B cell (primary cell): Measurements from ENCODE around the gene LGALS4. TPM values are rescaled to one million over a fixed set of nuclear protein-coding genes. Genes with fewer than 3 reads are reported as not detected.
A peak's percentile ranks its signal among the peaks of the same experiment; 100 is the strongest.

Experiments used
- ATAC-seq: fragments of 200-7000 bp; cut with Tn5 transposase; one replicate; pipeline ENCODE4 v1.10.0; 2021; ENCODE audit warnings: low read depth, mild to moderate bottlenecking, moderate number of reproducible peaks, moderate library complexity
- CTCF ChIA-PET: fragments of 350-600 bp; sonication (Branson Sonifier 250); formaldehyde crosslinking; loops from one replicate; lab custom pipeline; 2021; ENCODE audit warnings: antibody characterized with exemption, inconsistent platforms; lab: Charles Lee
- POLR2A ChIA-PET: fragments of 350-600 bp; sonication (Branson Sonifier 250); formaldehyde crosslinking; loops from one replicate; lab custom pipeline; 2021; ENCODE audit warnings: antibody characterized with exemption; lab: Charles Lee
- DNase-seq: peaks from one replicate; pipeline ENCODE4 v3.0.0; 2013
- H2AFZ ChIP-seq: 2 replicates; pipeline ENCODE4 v1.6.1; 2012; ENCODE audit warnings: mild to moderate bottlenecking, low read depth, low read length; ENCODE audit not compliant: insufficient read depth, poor library complexity, severe bottlenecking
- H3K27ac ChIP-seq, 2 donors: 1 replicate in 1 of 2; 2 replicates in 1 of 2; pipeline ENCODE4 v1.5.1; 2012 to 2013; ENCODE audit warnings: low read length in 2 of 2, mild to moderate bottlenecking in 2 of 2, moderate library complexity in 1 of 2
- H3K27me3 ChIP-seq, 4 experiments: fragments of 200-600 bp in 1 of 4; sonication (generic) in 1 of 4; replicated peaks in 1 of 4; 1 replicate in 2 of 4; 2 replicates in 2 of 4; pipeline versions ENCODE4 v1.6.1 to v1.7.0; 2013 to 2016; ENCODE audit warnings: low read length in 3 of 4, mild to moderate bottlenecking in 2 of 4, mixed read lengths in 1 of 4, moderate library complexity in 1 of 4; ENCODE audit not compliant: insufficient read depth in 4 of 4, control insufficient read depth in 3 of 4; ENCODE audit errors: control extremely low read depth in 1 of 4
- H3K36me3 ChIP-seq, 2 experiments: replicated peaks in 1 of 2; 1 replicate in 1 of 2; 2 replicates in 1 of 2; pipeline versions ENCODE4 v1.6.1 to v1.7.1; 2013; ENCODE audit warnings: low read length in 1 of 2; ENCODE audit not compliant: insufficient read depth in 2 of 2, control insufficient read depth in 1 of 2; ENCODE audit errors: control extremely low read depth in 1 of 2, extremely low read depth in 1 of 2
- H3K4me1 ChIP-seq, 2 donors: fragments of 200-600 bp in 1 of 2; sonication (generic) in 1 of 2; 1 replicate in 1 of 2; 2 replicates in 1 of 2; pipeline versions ENCODE4 v1.5.1 to v1.6.1; 2013 to 2017; ENCODE audit warnings: low read length in 2 of 2; ENCODE audit not compliant: control insufficient read depth in 2 of 2, insufficient read depth in 2 of 2
- H3K4me2 ChIP-seq: replicated peaks from 2 replicates; pipeline ENCODE3; 2012; ENCODE audit warnings: mild to moderate bottlenecking, low read depth, low read length; ENCODE audit not compliant: poor library complexity, severe bottlenecking
- H3K4me3 ChIP-seq, 5 experiments: fragments of 200-600 bp in 1 of 5; sonication (generic) in 1 of 5; 1 replicate in 3 of 5; 2 replicates in 2 of 5; pipeline versions ENCODE4 v1.5.1 to v1.7.0; 2011 to 2016; ENCODE audit warnings: low read length in 4 of 5, mild to moderate bottlenecking in 4 of 5, low read depth in 2 of 5, control low read depth in 1 of 5, moderate library complexity in 1 of 5; ENCODE audit not compliant: insufficient read depth in 1 of 5; ENCODE audit errors: control extremely low read depth in 1 of 5, extremely low read depth in 1 of 5
- H3K79me2 ChIP-seq: fragments of 200-600 bp; sonication (generic); one replicate; pipeline ENCODE4 v1.6.0; 2016; ENCODE audit warnings: low read length; ENCODE audit not compliant: control insufficient read depth, insufficient read depth
- H3K9ac ChIP-seq: fragments of 200-600 bp; sonication (generic); 2 replicates; pipeline ENCODE4 v1.6.1; 2017; ENCODE audit warnings: mild to moderate bottlenecking, low read length, moderate library complexity
- H3K9me3 ChIP-seq, 3 donors: one replicate each; pipeline versions ENCODE4 v1.6.1 to v1.7.1; 2013; ENCODE audit warnings: low read length in 2 of 3; ENCODE audit not compliant: control insufficient read depth in 2 of 3, insufficient read depth in 1 of 3; ENCODE audit errors: control extremely low read depth in 1 of 3
- H4K20me1 ChIP-seq: 2 replicates; pipeline ENCODE4 v1.6.0; 2012; ENCODE audit warnings: mild to moderate bottlenecking, low read length; ENCODE audit not compliant: insufficient read depth, control insufficient read depth, poor library complexity, severe bottlenecking
- H3K27ac Mint-ChIP-seq: one replicate; pipeline ENCODE4 v1.8.0; 2021; ENCODE audit warnings: mixed read lengths
- H3K27me3 Mint-ChIP-seq: one replicate; pipeline ENCODE4 v1.8.0; 2021; ENCODE audit warnings: mixed read lengths
- H3K4me1 Mint-ChIP-seq: one replicate; pipeline ENCODE4 v1.8.0; 2021; ENCODE audit warnings: mixed read lengths
- H3K4me3 Mint-ChIP-seq: one replicate; pipeline ENCODE4 v1.8.0; 2021; ENCODE audit warnings: mixed read lengths
- H3K9me3 Mint-ChIP-seq: one replicate; pipeline ENCODE4 v1.8.0; 2022; ENCODE audit warnings: mixed read lengths; ENCODE audit not compliant: insufficient read depth
- CTCF ChIP-seq: fragments of 200-600 bp; IDR thresholded peaks from one replicate; pipeline ENCODE4 v1.8.0; 2022; ENCODE audit warnings: antibody characterized with exemption, mild to moderate bottlenecking
- EZH2 ChIP-seq: IDR thresholded peaks from 2 replicates; pipeline ENCODE4 v1.6.1; 2012; ENCODE audit warnings: borderline replicate concordance, low read depth, mild to moderate bottlenecking, moderate library complexity, low read length; ENCODE audit not compliant: insufficient read depth, poor library complexity, severe bottlenecking
- WGBS: methylation state at CpG from one replicate; pipeline ENCODE4 v1.1.5; 2013; ENCODE audit warnings: missing lambda C conversion rate; ENCODE audit not compliant: insufficient coverage; 5-methylcytosine and 5-hydroxymethylcytosine counted together
- intact Hi-C: fragments of 100-400 bp; cut with micrococcal nuclease; formaldehyde crosslinking; loops from one replicate; pipeline ENCODE4 v1.10.0; 2022
- polyA plus RNA-seq: library from polyadenylated mRNA; depleted of rRNA; stranded (reverse); fragments of >200 nt; gene quantifications from 2 replicates; pipeline ENCODE4 v1.2.3, GENCODE V29; 2012
- total RNA-seq, 2 donors: library from RNA; stranded (reverse); fragments of 120-200 nt in 1 of 2; gene quantifications; 1 replicate in 1 of 2; 2 replicates in 1 of 2; pipeline versions ENCODE4 v1.2.3 to v1.2.4, GENCODE V29; 2013 to 2022

The LGALS4 gene
- total and polyA plus RNA-seq, 2 donors (not counting 1 experiment from before 2014, with no cell fraction given): 5.4 to 8.4 TPM

GRCh38 chr19:38848299-38849146, 35.8 kb upstream of the LGALS4 start:
- H3K4me1 ChIP-seq: peaks cover 46 to 62% of the 10 kb centered on the region in 2 donors
- POLR2A ChIA-PET: interaction anchor here (0.6 to 8.7 kb wide), 17 partner anchors 10 to 1619 kb away, joined by 3 to 237 read pairs (median 6); partner anchors contain the start of genes ECH1, EIF3K, MRPS12 and NFKBIB
- H3K27ac ChIP-seq: peak overlapping the region; percentile 73 to 98
- H4K20me1 ChIP-seq: peaks cover 57% of the 10 kb centered on the region
- H3K79me2 ChIP-seq: peaks cover 55% of the 10 kb centered on the region
- CTCF ChIA-PET: interaction anchor here (0.5 to 4.3 kb wide), 13 partner anchors 16 to 445 kb away, joined by 3 to 42 read pairs (median 5); partner anchors contain the start of genes ECH1, FAM98C, MRPS12 and SARS2
- no peak for ATAC-seq
- peak overlapping the region; percentile 92 for H3K4me3 Mint-ChIP-seq
- peak overlapping the region; percentile 98 for H3K9ac ChIP-seq
- peaks cover 13 to 53% of the 10 kb centered on the region in 2 experiments for H3K36me3 ChIP-seq
- H3K27ac Mint-ChIP-seq: peak overlapping the region; percentile 99
- no peak overlapping the region for H2AFZ ChIP-seq
- H3K27me3 Mint-ChIP-seq: no peaks in the 10 kb centered on the region
- H3K4me1 Mint-ChIP-seq: peaks cover 63% of the 10 kb centered on the region
- H3K9me3 Mint-ChIP-seq: no peaks in the 10 kb centered on the region
- peak overlapping the region; percentile 59 to 74 (median 71) for H3K4me3 ChIP-seq
- TF ChIP-seq CTCF: no peak
- no peak for TF ChIP-seq EZH2
- 38% methylated on average over 13 of the region's 22 CpGs for WGBS
- peak overlapping the region; percentile 87 for H3K4me2 ChIP-seq
- no peaks in the 10 kb centered on the region for H3K27me3 ChIP-seq
- no peaks in the 10 kb centered on the region for H3K9me3 ChIP-seq
- intact Hi-C loops: loop anchor here (1.0 kb wide), 1 partner anchor 17 kb away; the partner anchor contains the start of gene ECH1
- DNase-seq: no peak
